H1 (cell line): Measurements from ENCODE around the gene PGAP3. TPM values are rescaled to one million over a fixed set of nuclear protein-coding genes. Genes with fewer than 3 reads are reported as not detected.

Experiments used
- CTCF ChIA-PET: fragments of 300-600 bp; sonication (Branson Sonifier 250); formaldehyde crosslinking; loops from one replicate; lab custom pipeline; 2021; ENCODE audit not compliant: partially characterized antibody; lab: Charles Lee
- POLR2A ChIA-PET: fragments of 300-600 bp; sonication (Branson Sonifier 250); formaldehyde crosslinking; loops from one replicate; lab custom pipeline; 2021; ENCODE audit warnings: inconsistent platforms; ENCODE audit not compliant: partially characterized antibody; lab: Charles Lee
- DNase-seq, 2 experiments: peaks; one replicate each; pipeline versions ENCODE4 v3.0.0 to v3.0.0-alpha.2; 2010 to 2022; ENCODE audit warnings: low spot score in 2 of 2, low read depth in 1 of 2, mixed read lengths in 1 of 2
- FAIRE-seq: peaks from 2 replicates; lab custom pipeline; 2011; peaks lifted over from hg19 to GRCh38; lab: Jason Lieb, UNC
- H2AFZ ChIP-seq: 2 replicates; pipeline ENCODE4 v1.8.1; 2012; ENCODE audit warnings: low read length, inconsistent platforms
- H2AK5ac ChIP-seq: 2 replicates; pipeline ENCODE4 v1.6.1; 2013; ENCODE audit warnings: low read depth, low read length
- H2BK120ac ChIP-seq: replicated peaks from 2 replicates; pipeline ENCODE3; 2013; ENCODE audit warnings: low read depth, low read length, inconsistent platforms
- H2BK12ac ChIP-seq: 2 replicates; pipeline ENCODE4 v1.6.1; 2013; ENCODE audit warnings: low read depth, low read length
- H2BK15ac ChIP-seq: 2 replicates; pipeline ENCODE4 v1.6.1; 2013; ENCODE audit warnings: low read length
- H2BK20ac ChIP-seq: 2 replicates; pipeline ENCODE4 v1.6.1; 2013; ENCODE audit warnings: low read length
- H2BK5ac ChIP-seq: 2 replicates; pipeline ENCODE4 v1.6.1; 2013; ENCODE audit warnings: low read depth, low read length
- H3K14ac ChIP-seq: 2 replicates; pipeline ENCODE4 v1.6.1; 2013; ENCODE audit warnings: inconsistent platforms; ENCODE audit not compliant: insufficient read length
- H3K18ac ChIP-seq: 2 replicates; pipeline ENCODE4 v1.6.1; 2013; ENCODE audit warnings: low read length; ENCODE audit errors: extremely low read depth
- H3K23ac ChIP-seq: 2 replicates; pipeline ENCODE4 v1.6.1; 2013; ENCODE audit warnings: inconsistent platforms; ENCODE audit not compliant: insufficient read length
- H3K23me2 ChIP-seq: 2 replicates; pipeline ENCODE4 v1.6.1; 2013; ENCODE audit warnings: low read depth, low read length
- H3K27ac ChIP-seq: 2 replicates; pipeline ENCODE4 v1.6.1; 2011; ENCODE audit warnings: low read depth, low read length, inconsistent platforms
- H3K27me3 ChIP-seq, 4 experiments: replicated peaks in 1 of 4; 1 replicate in 1 of 4; 2 replicates in 3 of 4; pipeline versions ENCODE4 v1.6.1 to v1.8.1; 2011 to 2013; ENCODE audit warnings: low read length in 3 of 4, mild to moderate bottlenecking in 3 of 4, inconsistent platforms in 2 of 4, mixed read lengths in 2 of 4, moderate library complexity in 1 of 4; ENCODE audit not compliant: control insufficient read depth in 3 of 4, insufficient read depth in 3 of 4; ENCODE audit errors: extremely low read depth in 1 of 4
- H3K36me3 ChIP-seq, 4 experiments: 2 replicates each; pipeline versions ENCODE4 v1.6.1 to v1.8.1; 2011 to 2013; ENCODE audit warnings: mild to moderate bottlenecking in 4 of 4, low read length in 3 of 4, moderate library complexity in 2 of 4, control low read depth in 1 of 4, inconsistent platforms in 1 of 4; ENCODE audit not compliant: insufficient read depth in 4 of 4, control insufficient read depth in 2 of 4
- H3K4ac ChIP-seq: replicated peaks from 2 replicates; pipeline ENCODE3; 2013; ENCODE audit warnings: low read length, low read depth, mixed read lengths, inconsistent platforms; ENCODE audit not compliant: insufficient read length
- H3K4me1 ChIP-seq, 4 experiments: replicated peaks in 1 of 4; 1 replicate in 1 of 4; 2 replicates in 3 of 4; pipeline versions ENCODE4 v1.6.1 to v1.8.1; 2011 to 2013; ENCODE audit warnings: low read length in 3 of 4, inconsistent platforms in 2 of 4, mixed read lengths in 1 of 4; ENCODE audit not compliant: insufficient read depth in 4 of 4, control insufficient read depth in 3 of 4
- H3K4me2 ChIP-seq, 2 experiments: 2 replicates each; pipeline versions ENCODE4 v1.6.1 to v1.8.1; 2011 to 2013; ENCODE audit warnings: low read depth in 2 of 2, low read length in 2 of 2, control low read depth in 1 of 2, inconsistent platforms in 1 of 2, mild to moderate bottlenecking in 1 of 2; ENCODE audit not compliant: insufficient read depth in 1 of 2
- H3K4me3 ChIP-seq, 4 experiments: fragments of 200-600, 300-600 bp in 1 of 4; sonication (generic), shearing (Covaris generic), sonication (Bioruptor Twin) in 1 of 4; 2 replicates each; pipeline versions ENCODE4 v1.5.1 to v1.8.1; 2011 to 2016; ENCODE audit warnings: low read length in 4 of 4, low read depth in 3 of 4, control low read depth in 2 of 4, inconsistent platforms in 2 of 4, mild to moderate bottlenecking in 2 of 4, mixed read lengths in 1 of 4, moderate library complexity in 1 of 4; ENCODE audit not compliant: insufficient read depth in 2 of 4; ENCODE audit errors: extremely low read depth in 1 of 4
- H3K56ac ChIP-seq: replicated peaks from 2 replicates; pipeline ENCODE3; 2013; ENCODE audit warnings: low read depth, mild to moderate bottlenecking, mixed read lengths, low read length, inconsistent platforms; ENCODE audit not compliant: insufficient read length
- H3K79me1 ChIP-seq: 2 replicates; pipeline ENCODE4 v1.6.1; 2013; ENCODE audit warnings: low read depth, low read length, control low read depth
- H3K79me2 ChIP-seq, 2 experiments: 2 replicates each; pipeline versions ENCODE4 v1.6.1 to v1.8.1; 2012 to 2013; ENCODE audit warnings: low read length in 2 of 2, mild to moderate bottlenecking in 2 of 2, inconsistent platforms in 1 of 2; ENCODE audit not compliant: insufficient read depth in 2 of 2, control insufficient read depth in 1 of 2
- H3K9ac ChIP-seq, 4 experiments: replicated peaks in 1 of 4; 1 replicate in 1 of 4; 2 replicates in 3 of 4; pipeline versions ENCODE4 v1.6.1 to v1.8.1; 2011 to 2013; ENCODE audit warnings: low read depth in 3 of 4, low read length in 3 of 4, control low read depth in 2 of 4, mild to moderate bottlenecking in 2 of 4, moderate library complexity in 2 of 4, inconsistent platforms in 1 of 4; ENCODE audit errors: extremely low read depth in 1 of 4
- H3K9me3 ChIP-seq, 2 experiments: 2 replicates each; pipeline versions ENCODE4 v1.6.1 to v1.8.1; 2012 to 2013; ENCODE audit warnings: mild to moderate bottlenecking in 2 of 2, moderate library complexity in 2 of 2, control low read depth in 1 of 2, inconsistent platforms in 1 of 2, low read depth in 1 of 2, low read length in 1 of 2, mixed read lengths in 1 of 2; ENCODE audit not compliant: insufficient read depth in 2 of 2
- H4K20me1 ChIP-seq, 2 experiments: replicated peaks in 1 of 2; 2 replicates each; pipeline versions ENCODE3 to v1.8.1; 2011 to 2013; ENCODE audit warnings: inconsistent platforms in 2 of 2, low read length in 2 of 2, mild to moderate bottlenecking in 1 of 2; ENCODE audit not compliant: insufficient read depth in 2 of 2, control insufficient read depth in 1 of 2
- H4K5ac ChIP-seq: 2 replicates; pipeline ENCODE4 v1.6.1; 2013; ENCODE audit warnings: low read length, low read depth, mixed read lengths, inconsistent platforms; ENCODE audit not compliant: insufficient read length
- H4K8ac ChIP-seq: 2 replicates; pipeline ENCODE4 v1.8.0; 2013; ENCODE audit warnings: mild to moderate bottlenecking, moderate library complexity, low read length, inconsistent platforms; ENCODE audit not compliant: insufficient read depth; ENCODE audit errors: extremely low read depth
- H4K91ac ChIP-seq: replicated peaks from 2 replicates; pipeline ENCODE3; 2013; ENCODE audit warnings: low read length, mixed read lengths, inconsistent platforms; ENCODE audit not compliant: insufficient read length
- BCL11A ChIP-seq, 2 experiments: IDR thresholded peaks; one replicate each; pipeline ENCODE4 v1.6.1; 2011; ENCODE audit warnings: low read depth in 2 of 2, low read length in 2 of 2, mild to moderate bottlenecking in 2 of 2
- EGR1 ChIP-seq: IDR thresholded peaks from 2 replicates; pipeline ENCODE4 v1.6.1; 2011; ENCODE audit warnings: low read depth, low read length, borderline replicate concordance
- HDAC2 ChIP-seq, 2 experiments: fragments of 300-600 bp in 1 of 2; sonication (generic) in 1 of 2; IDR thresholded peaks; 2 replicates each; pipeline ENCODE4 v1.6.1; 2011 to 2012; ENCODE audit warnings: low read depth in 2 of 2, low read length in 2 of 2, mild to moderate bottlenecking in 2 of 2, moderate library complexity in 2 of 2, borderline replicate concordance in 1 of 2, inconsistent platforms in 1 of 2
- JUND ChIP-seq: IDR thresholded peaks from 2 replicates; pipeline ENCODE4 v1.6.1; 2011; ENCODE audit warnings: mild to moderate bottlenecking, improper control_type of control experiment, low read length
- PHF8 ChIP-seq: fragments of 200-600 bp; sonication (generic); conservative IDR thresholded peaks from 2 replicates; pipeline ENCODE4 v1.7.1; 2012; ENCODE audit warnings: low read depth, mild to moderate bottlenecking, inconsistent platforms, low read length, moderate library complexity
- POLR2A ChIP-seq, 2 experiments: IDR thresholded peaks; 1 replicate in 1 of 2; 2 replicates in 1 of 2; pipeline ENCODE4 v1.6.1; 2011; ENCODE audit warnings: low read depth in 2 of 2, low read length in 2 of 2, mild to moderate bottlenecking in 2 of 2; ENCODE audit errors: control extremely low read depth in 1 of 2
- RBBP5 ChIP-seq: IDR thresholded peaks from 2 replicates; pipeline ENCODE4 v1.7.1; 2012; ENCODE audit warnings: low read depth, mild to moderate bottlenecking, inconsistent platforms, low read length, moderate library complexity, borderline replicate concordance
- SIRT6 ChIP-seq: IDR thresholded peaks from one replicate; pipeline ENCODE4 v1.7.1; 2012; ENCODE audit warnings: low read length, inconsistent platforms
- ZNF274 ChIP-seq: IDR thresholded peaks from 2 replicates; pipeline ENCODE4 v1.7.0; 2012; ENCODE audit warnings: low read length, borderline replicate concordance; ENCODE audit errors: extremely low read depth
- WGBS, 2 experiments: shearing (Covaris generic) in 1 of 2; methylation state at CpG; one replicate each; pipeline versions ENCODE4 v1.1.6 to v1.1.7; 2013 to 2015; ENCODE audit warnings: low lambda C conversion rate in 2 of 2, mixed read lengths in 2 of 2, inconsistent platforms in 1 of 2, low coverage in 1 of 2, missing lambda C conversion rate in 1 of 2; ENCODE audit not compliant: insufficient replicate concordance in 2 of 2, insufficient coverage in 1 of 2, insufficient read length in 1 of 2; ENCODE audit errors: extremely low coverage in 1 of 2, missing lambda C conversion rate in 1 of 2; 5-methylcytosine and 5-hydroxymethylcytosine counted together
- polyA plus RNA-seq, 7 experiments: library from polyadenylated mRNA; depleted of rRNA in 3 of 7; stranded (reverse) in 5 of 7; unstranded in 2 of 7; fragments of >200 nt in 5 of 7; fragments of 200-250 nt in 2 of 7; gene quantifications; 1 replicate in 5 of 7; 2 replicates in 1 of 7; 4 replicates in 1 of 7; pipeline versions ENCODE4 v1.2.1 to v1.2.3, GENCODE V29; 2011 to 2013; ENCODE audit warnings: missing spikeins in 2 of 7, mixed read lengths in 2 of 7
- total RNA-seq: library from RNA; stranded (reverse); fragmentation: NEBNext Ultra II Directional; extraction: Animal tissue kit (Norgen Biotek cat#: 25700); gene quantifications from 2 replicates; pipeline ENCODE4 v1.2.1, GENCODE V29; 2021
- TF ChIP-seq, protein P1 (sequence below): IDR thresholded peaks from 2 replicates; pipeline ENCODE4 v1.6.1; 2011; ENCODE audit warnings: low read depth, mild to moderate bottlenecking, low read length; ENCODE audit not compliant: insufficient read depth

PGAP3 gene
- total and polyA plus RNA-seq, 2 of the 8 experiments (the other 6 are each of a cell fraction or from before 2014, with no cell fraction given) = 21.0 to 30.7 TPM

- Histone ChIP-seq H3K4ac (no peak overlapping the region), H3K18ac (peak overlapping the region; percentile 76; the same call in 1 of the 2 replicates), H4K5ac (peak overlapping the region; percentile 57), H3K23ac (no peak overlapping the region), H3K9ac (peak overlapping the region; percentile 61 to 81 (median 72)), H3K36me3 (no peaks in the 10 kb centered on the region), H3K4me1 (peaks cover 20 to 48% (median 33%) of the 10 kb centered on the region in 4 experiments), H2BK5ac (peak overlapping the region; percentile 92; the same call in 1 of the 2 replicates), H2AFZ (no peak overlapping the region), H3K4me2 (peak overlapping the region; percentile 88 to 94), H3K27me3 (no peaks in the 10 kb centered on the region), H2AK5ac (no peak overlapping the region), H3K79me2 (peaks cover 34 to 73% of the 10 kb centered on the region in 2 experiments), H3K4me3 (peak overlapping the region; percentile 78 to 98 (median 89)), H3K27ac (peak overlapping the region; percentile 68; the same call in 1 of the 2 replicates), H3K14ac (no peak overlapping the region), H3K9me3 (no peaks in the 10 kb centered on the region), H4K91ac (no peak overlapping the region), H2BK120ac (no peak overlapping the region), H3K79me1 (peaks cover 11% of the 10 kb centered on the region), H3K56ac (peak overlapping the region; percentile 80), H2BK12ac (no peak overlapping the region), H4K20me1 (peaks cover 8 to 13% of the 10 kb centered on the region in 2 experiments), H3K23me2 (peaks cover 13% of the 10 kb centered on the region), H2BK20ac (no peak overlapping the region), H2BK15ac (no peak overlapping the region), H4K8ac (peak overlapping the region; percentile 76)
- WGBS, 2 experiments = 1% methylated on average over 35 of the region's 57 CpGs; no CpG with 5 or more reads in 1 of the 2 experiments
- peak in 1 of 2 experiments; percentile 59 for DNase-seq
- POLR2A ChIA-PET = interaction anchor here (0.8 to 38.1 kb wide), 20 partner anchors 9 to 102 kb away, joined by 3 to 708 read pairs (median 4); partner anchors contain the start of genes MIEN1, PGAP3, PNMT and PPP1R1B
- CTCF ChIA-PET = interaction anchor here (0.7 to 52.4 kb wide), 17 partner anchors 8 to 125 kb away, joined by 3 to 1885 read pairs (median 4); partner anchors contain the start of genes MIEN1, PGAP3, PNMT and PPP1R1B
- no peak for FAIRE-seq
- TF ChIP-seq ZNF274 = no peak
- TF ChIP-seq BCL11A (IDR thresholded peaks at IDR 0.05; ENCODE audit: low read depth in 2 of 2, low read length in 2 of 2) = no peak
- TF ChIP-seq HDAC2 (IDR thresholded peaks at IDR 0.05; ENCODE audit: borderline replicate concordance in 1 of 2, low read depth in 2 of 2, low read length in 2 of 2) = no peak
- 0 out of 2 replicates have a peak, but pooled peaks have one; percentile 38 for TF ChIP-seq PHF8
- 0 out of 3 replicates have a peak, but pooled peaks of 1 of the 2 experiments have one; percentile 45 for TF ChIP-seq POLR2A (IDR thresholded peaks at IDR 0.05; ENCODE audit: control extremely low read depth in 1 of 2, low read depth in 2 of 2, low read length in 2 of 2)
- no peak for TF ChIP-seq JUND
- TF ChIP-seq RBBP5 = 0 out of 2 replicates have a peak, but pooled peaks have one; percentile 59
- TF ChIP-seq EGR1 = no peak
- TF ChIP-seq, protein P1, sequence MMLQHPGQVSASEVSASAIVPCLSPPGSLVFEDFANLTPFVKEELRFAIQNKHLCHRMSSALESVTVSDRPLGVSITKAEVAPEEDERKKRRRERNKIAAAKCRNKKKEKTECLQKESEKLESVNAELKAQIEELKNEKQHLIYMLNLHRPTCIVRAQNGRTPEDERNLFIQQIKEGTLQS = no peak
- no peak for TF ChIP-seq SIRT6
Measured at GRCh38 chr17:39700148-39700987, 12.5 kb upstream of the PGAP3 start.
